ENCODE results near the gene CTRL.
"Not testable (repeated sequence)": the region's sequence is repeated elsewhere in the genome, so short reads cannot be mapped to it uniquely, and the experiment has no call there.

The CTRL gene

DNA sequence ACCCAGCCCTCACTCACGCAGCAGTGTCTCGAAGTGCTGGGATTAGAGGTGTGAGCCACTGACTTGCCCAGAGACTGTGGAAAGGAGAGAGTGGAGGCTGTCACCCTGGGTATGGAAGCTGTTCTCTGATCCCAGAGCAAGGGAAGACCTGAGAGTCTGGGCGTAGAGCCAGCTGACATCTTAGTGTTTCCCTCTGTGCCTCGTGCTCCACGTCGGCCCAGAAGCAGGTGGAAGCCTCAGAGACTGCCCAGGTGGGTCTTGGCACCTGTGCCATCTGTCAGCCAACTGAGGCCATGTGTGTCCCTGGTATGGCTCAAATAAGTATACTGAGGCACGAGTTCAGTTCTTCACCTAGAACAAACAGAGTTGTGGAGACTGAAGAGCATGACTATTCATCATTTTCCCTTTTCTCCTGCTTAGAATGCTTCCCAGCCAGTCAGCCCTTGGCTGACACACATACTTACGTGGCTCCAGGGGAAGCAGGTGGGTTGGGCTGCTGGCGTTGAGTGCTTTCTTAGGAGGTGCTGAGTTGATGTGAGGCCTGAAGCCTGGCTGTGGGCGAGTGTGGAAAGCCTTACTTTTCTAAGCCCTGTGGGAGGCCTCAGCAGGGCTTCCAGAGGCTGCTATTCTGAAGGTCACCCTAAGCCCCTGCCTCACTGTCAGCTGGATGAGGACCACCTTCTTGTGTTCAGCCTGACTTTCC lies 8.1 kb downstream of the CTRL start:
- DNase-seq: no peak

DNA sequence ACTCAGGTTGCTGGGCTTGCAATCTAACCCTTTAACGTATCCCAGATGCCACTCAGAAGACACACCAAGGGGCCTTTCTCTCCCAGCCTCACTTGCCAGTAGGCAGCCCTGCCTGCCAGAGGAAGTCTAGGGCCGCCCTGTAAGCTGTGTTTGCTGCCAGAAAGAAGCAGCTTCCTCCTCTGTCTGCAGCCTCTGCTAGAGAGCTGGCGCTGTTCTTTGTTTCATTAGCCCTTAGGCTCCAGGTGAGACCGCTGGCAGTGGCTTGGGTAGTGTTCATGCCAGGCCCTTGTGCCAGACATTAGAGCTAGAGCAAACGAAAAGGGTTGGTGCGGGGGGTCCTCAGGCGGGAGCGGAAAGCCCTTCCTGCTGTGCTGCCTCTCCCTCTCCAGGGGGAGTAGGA lies 8.9 kb downstream of the CTRL start:
- no peak for DNase-seq

DNA sequence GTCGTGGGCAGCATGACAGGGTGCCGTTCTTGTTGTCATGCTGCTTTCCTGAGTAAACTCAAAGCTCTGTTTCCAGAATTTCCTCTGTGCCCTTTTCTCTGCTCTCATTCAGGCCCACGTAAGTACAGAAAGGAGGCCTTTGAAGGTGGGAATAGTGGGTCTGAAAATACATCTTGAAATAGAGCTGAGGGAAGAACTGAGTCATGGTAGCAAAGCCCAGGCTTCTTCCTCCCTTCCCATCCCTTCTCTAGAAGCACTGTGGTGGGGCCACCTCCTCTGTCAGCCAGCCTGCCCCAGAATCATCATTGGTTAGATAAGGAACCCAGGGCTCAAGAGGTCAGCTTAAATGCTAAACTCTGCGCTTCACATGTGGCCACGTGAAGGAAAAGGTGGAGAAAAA lies 9.4 kb downstream of the CTRL start:
- no peak for DNase-seq

DNA sequence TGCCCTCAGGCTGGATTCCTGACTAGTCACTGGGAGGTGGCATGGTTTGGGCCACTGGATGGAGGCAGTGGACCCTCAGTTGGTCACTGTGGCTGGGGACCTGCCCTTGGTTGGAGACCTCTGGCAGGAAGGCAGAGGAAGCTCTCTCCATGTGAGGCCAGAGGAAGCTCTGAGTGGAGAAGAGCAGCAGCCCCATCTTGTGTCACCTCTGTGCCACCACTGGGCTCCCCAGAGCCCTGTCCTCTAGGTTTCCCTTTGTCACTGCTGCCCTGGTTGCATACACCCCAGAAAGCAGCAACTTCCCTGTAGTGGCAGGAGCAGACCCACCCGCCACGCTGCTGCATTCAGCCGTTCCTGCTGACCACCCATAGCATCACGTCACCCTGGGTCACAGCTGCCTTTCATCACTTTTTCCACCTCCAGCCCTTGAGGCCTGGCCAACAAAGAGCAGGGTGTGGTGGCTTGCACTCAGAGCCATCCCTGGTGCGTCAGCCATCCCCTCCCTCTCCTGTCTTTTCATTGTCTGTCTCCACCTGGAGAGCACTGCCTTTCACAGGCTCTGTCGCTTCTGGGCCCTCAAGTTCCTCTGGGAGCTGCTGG lies 11.9 kb downstream of the CTRL start:
- no peak for DNase-seq

DNA sequence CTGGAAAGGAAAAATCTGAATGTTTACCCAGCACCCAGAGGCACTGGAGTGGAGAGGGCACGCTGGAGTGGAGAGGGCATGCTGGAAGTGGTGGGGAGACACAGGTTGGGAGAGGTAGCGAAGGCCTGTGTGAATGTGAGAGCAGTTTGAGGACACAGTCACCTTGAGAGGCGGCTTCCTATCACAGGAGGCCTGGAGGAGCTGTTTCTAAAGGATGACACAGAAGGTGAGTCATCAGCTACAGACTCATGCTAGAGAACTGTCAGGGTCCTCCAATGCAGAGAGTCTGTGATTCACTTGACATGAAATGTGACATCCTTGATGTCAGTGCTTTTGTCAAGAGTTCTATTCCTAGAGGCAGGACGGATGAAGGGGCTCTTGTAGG lies 13.8 kb downstream of the CTRL start:
- no peak for DNase-seq

DNA sequence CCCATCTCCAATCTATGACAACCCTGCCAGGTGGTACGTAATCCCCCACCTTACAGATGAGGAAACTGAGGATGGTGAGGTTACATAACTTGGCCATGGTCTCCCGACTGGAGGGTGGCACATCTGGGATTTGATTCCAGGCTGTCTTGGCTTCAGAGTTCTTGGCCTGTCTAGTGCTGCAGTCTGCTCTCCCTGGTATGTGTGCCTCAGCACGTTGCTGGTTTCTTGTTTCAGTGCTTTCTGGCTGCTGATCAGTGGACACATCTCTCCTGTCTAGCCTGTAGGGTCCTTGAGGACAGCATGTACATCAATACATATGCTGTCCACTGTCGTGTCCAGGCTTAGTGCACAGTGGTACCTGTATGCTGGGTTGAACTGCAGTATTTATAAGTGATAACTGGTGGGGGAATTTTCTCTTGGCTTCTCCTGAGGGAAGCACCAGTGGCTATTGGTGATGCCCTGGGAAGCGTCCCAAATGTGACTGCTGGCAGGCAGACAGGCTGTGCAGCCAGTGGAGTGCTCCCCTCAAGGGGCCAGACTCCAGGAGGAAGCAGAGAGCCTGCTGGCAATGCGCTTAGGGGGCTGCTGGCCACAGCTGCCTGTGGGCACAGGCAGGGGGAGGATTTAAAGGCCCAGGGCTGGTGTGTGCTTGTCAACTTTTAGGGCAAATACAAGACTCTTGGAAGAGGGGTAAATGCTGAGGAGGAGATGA lies 14.4 kb downstream of the CTRL start:
- DNase-seq: no peak

DNA sequence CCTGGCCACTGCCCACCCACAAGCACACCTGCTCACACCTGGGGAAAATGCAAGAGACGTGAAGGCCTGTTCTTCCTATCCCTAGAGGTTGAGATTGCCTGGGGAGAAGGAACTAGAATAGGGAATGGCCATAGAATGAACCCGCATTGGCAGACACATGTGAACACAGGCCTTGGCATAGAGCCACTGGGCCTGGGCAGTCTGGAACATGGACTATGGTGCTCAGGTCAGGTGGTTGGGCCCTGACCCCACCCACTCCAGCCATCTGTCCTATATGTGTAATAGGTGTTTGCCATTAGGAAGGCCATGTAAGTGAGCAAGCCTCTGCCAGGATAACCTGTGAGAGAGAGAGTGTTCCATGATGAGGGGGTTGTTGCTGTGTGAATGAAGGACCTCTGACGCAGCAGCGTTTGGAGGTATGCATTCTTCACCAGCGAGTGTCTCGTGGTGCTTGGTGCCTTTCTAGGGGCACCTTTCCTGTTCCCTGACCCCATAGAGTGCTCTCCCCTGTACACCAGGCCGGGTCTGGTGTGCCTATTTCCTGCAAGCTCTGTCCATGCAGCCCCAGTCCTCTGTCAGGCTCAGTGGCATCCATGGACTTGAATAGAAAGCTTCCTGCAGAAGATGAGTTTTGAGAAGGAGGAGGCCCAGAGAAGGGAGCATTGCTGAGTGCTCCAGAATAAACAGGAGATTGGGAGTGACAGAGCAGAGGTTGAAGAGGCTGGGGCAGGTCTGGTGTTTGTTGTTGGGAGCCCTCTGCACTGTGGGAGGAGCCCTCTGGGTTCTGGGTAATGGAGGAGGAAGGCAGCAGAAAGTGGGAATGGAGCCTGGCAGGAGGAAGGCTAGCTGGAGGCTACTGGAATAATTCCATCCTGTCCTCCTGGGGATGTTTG lies 15.6 kb downstream of the CTRL start:
- DNase-seq: no peak

DNA sequence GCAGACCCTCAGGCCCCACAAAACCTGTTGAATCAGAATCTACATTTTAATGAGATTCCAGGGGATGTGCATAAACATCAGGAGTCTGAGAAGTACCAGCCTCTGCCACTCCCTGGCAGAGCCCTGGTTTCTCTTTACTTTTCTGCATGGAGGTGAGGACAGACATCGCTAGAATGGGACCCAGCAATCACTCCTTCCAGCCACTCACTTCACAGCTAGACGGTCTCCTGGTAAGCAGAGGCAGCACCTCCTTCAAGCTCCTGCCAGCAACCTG lies 16.2 kb downstream of the CTRL start:
- not testable (repeated sequence) for DNase-seq

DNA sequence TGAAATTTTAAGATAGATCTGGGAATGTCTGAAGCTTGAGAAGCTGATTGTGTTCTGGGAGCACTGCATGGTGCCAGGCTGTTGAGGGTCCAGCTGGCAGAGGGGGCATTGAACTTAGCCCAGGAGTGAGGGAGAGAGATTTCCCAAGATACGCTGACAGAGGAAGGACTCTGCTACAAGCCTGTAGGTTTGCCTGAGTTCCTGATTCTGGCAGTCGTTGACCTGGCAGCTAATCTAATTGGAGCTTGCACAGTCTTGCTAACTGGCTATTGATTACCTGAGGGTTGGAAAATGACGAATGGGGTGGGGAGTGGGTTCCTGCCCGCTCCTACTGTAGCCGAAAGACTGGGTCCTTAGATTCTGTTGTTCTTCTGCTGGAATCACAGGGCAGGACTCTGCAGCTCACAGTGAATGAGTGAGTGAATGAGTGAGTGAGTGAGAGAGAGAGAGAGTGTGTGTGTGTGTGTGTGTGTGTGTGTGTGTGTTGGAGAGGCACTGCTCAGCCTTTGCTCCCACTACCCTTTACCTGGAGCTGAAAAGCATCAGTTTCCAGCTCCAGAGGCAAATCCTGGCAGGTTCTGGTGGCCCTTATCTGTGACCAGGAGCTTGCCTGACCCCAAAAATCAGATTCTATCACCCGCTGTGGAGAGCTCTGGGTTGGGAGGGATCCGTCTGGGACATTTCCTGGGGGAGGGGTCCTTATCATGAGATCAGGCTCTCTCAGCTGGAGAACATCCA lies 16.7 kb downstream of the CTRL start:
- no peak for DNase-seq

DNA sequence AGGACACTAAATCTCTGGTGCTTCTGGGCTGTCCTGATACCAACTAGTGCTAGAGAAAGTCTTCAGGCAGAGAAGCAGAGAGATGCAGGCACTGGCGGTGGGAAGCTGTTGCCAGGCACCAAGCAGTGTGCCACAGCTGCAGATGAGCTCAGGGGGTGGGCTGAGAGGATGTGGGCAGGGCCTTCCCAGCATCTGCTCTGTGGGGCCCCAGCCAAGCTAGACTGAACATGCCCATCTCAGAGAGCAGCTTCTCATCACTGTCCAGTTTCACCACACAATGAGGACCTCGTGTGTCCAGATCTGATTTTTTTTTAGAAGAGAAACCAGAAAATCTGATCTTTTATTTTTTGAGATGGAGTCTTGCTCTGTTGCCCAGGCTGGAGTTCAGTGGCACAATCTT lies 21.5 kb downstream of the CTRL start:
- no peak for DNase-seq

DNA sequence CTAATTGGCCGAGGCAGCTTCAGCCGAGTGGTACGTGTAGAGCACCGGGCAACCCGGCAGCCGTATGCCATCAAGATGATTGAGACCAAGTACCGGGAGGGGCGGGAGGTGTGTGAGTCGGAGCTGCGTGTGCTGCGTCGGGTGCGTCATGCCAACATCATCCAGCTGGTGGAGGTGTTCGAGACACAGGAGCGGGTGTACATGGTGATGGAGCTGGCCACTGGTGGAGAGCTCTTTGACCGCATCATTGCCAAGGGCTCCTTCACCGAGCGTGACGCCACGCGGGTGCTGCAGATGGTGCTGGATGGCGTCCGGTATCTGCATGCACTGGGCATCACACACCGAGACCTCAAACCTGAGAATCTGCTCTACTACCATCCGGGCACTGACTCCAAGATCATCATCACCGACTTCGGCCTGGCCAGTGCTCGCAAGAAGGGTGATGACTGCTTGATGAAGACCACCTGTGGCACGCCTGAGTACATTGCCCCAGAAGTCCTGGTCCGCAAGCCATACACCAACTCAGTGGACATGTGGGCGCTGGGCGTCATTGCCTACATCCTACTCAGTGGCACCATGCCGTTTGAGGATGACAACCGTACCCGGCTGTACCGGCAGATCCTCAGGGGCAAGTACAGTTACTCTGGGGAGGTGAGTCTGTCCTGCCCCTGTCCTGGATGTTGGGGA lies 22.5 kb downstream of the CTRL start:
- no peak for DNase-seq

DNA sequence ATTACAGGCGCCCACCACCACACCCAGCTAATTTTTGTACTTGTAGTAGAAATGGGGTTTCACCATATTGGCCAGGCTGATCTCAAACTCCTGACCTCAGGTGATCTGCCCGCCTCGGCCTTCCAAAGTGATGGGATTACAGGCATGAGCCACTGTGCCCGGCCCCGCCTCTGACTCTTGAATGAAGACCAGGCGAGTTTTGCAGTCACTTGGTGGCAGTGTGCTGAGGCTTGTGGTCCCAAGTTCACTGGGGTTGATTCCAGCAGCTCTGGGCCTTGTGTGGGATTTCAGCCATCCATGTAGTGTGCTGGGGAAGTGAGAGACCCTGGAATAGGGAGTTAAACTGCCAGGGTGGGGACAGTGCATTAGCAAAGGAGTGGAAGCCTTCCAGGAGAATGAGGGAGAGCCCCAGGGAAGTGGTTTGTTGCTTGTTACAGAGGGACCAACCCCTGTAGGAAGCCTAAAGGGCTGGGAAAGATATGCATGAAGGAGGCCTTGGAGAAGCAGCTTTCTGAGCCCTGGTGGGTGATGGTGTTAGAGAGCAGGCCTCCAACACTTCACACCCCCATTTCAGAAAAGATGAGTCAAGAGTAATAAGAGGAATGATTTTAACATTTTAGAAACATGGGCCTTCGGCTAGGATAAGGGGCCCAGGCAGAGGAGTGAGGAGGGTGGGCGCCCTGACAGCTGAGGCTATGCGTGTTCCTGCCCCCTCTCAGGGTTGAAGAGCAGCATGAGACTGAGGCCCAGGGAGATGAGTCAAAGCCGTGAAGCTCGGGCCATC lies 24.1 kb downstream of the CTRL start:
- DNase-seq: no peak

DNA sequence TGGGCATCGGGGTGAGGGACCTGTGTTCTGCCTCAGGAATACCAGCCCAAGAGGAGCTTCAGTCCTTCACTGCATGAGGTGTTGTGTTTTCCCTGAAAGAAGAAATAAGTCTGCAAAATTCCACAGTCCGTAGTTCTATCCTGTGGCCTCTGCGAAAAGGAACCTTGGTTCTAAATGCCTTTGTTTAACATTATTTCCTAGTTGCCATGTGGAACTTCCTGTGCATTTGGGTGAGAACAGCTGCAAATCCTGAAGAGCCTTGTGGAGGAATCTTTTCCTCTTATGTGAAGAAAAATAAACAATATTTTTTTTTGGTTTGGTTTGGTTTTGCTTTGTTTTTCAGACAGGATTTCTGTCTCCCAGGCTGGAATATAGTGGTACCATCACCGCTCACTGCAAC lies 28.8 kb downstream of the CTRL start:
- DNase-seq: no peak

DNA sequence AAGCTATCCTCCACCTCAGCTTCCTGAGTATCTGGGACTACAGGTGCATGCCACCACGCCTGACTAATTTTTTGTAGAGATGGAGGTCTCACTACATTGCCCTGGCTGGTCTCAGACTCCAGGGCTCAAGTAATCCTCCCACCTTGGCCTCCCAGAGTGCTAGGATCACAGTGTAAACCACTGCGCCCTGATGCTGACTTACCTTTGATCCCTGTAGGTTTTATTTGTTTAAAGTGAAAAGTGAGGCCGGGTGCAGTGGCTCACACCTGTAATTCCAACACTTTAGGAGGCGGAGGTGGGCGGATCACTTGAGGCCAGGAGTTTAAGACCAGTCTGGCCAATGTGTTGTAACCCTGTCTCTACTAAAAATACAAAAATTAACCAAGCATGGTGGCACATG lies 29.9 kb downstream of the CTRL start:
- DNase-seq: no peak

DNA sequence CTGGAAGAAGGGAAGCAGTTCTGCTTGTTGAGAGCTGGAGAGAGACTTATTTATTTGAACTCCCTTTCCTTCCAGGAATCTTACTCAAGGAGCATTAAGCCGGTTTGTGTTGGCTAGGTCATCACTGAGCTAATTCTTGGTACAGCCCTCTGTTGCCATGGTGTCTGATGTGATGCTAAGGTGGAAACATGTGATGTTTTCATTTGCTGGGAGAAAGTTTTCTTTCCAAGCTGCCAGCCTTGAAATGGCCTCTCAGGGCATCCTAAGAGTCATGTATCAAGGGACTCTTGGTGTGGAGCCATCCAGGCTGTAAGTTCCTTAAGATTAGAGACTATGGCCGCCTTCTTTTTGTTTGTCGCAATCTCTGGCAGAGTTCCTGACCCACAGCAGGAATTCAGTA lies 34.4 kb downstream of the CTRL start:
- DNase-seq: no peak

DNA sequence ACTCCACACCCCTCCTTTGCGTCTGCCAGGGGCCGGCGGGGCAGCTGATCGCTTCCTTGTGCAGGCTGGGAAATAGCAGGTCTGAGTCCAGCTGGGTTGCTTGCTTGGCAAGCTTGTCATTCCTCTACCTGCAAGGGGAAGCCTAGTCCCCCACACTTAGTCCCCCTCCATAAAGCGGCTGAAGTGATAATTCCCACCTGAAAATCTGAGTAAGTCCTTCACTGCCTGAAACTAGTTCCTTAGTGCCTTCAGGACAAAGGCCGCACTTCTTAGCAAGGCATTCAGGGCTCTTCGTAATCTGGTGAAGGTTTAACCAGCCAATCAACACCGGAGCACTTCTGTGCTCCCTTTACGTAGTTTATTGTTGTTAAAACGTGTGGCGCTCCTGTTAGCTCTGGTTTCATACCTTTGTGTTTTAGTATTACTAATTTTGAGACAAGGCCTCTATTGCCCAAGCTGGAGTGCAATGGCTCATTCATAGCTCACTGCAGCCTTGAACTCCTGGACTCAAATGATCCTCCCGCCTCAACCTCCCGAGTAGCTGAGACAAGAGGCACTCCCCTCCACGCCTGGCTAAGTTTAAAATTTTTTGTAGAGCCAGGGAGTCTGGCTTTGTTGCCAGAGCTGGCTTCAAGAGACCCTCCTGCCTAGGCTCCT lies 37.8 kb downstream of the CTRL start:
- DNase-seq: no peak

DNA sequence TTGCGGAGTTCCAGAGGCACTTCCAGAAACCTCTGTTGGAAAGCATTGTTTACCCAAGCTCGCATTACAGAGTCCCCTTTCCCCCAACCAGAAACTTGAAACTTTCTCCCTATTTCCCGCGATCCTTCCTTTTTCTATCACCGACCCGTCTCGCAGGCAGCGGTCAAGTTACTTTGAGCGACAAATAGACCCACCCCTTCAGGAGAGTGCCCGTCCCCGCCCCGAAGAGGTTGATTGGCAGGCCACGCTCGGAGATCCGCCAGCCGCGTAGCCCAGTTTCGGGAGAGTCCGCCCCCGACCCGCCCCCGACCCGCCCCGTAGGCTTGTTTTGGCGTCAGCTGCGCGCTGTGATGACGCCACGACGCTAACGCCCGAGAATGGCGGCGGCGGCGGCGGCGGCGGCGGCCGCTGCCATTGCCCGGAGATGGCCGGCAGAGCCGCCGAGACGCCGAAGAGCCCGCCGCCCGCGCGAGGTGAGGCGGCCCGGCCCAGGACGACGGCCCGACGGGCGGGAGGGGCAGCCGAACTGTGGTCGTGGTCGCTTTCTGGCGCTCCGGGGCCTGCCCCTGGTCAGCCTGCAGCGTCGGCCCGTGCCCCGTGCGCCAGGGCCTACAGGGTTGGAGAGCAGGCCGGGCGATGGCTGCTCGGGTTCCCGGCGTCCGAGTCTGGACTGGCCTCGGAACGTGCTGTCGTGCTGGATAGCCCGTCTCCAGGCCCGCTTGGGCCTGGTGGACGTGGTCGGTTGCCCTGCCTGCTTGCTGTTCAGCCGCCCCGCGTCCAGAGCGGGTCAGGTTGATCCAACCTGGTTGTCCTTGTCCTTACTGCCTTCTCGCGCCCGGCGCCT lies 38.5 kb downstream of the CTRL start, which contains the start of gene PSKH1:
PSKH1 (plus strand) TSS at position 356 of the 844 bp plus-strand sequence. CDS start 15,496 bp downstream, outside the sequence.
- DNase-seq: peak; percentile 93

DNA sequence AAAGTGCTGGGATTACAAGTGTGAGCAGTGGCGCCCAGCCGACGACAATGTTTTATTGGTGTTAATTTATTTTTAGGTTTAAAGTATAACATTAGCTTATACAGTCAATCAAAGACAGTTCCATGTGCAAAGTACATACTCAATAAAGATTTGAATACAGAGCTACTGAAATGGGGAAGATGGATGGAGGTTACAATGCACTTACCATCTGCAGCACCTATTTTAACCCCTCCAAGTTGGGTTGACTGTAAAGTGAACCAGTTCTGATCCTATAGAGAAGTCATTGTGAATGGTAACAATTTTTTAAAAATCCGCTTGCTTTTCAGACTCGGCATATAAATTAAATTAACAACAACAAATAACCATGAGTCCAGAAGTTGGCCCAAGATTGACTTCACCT lies 39.3 kb downstream of the CTRL start:
- no peak for DNase-seq

DNA sequence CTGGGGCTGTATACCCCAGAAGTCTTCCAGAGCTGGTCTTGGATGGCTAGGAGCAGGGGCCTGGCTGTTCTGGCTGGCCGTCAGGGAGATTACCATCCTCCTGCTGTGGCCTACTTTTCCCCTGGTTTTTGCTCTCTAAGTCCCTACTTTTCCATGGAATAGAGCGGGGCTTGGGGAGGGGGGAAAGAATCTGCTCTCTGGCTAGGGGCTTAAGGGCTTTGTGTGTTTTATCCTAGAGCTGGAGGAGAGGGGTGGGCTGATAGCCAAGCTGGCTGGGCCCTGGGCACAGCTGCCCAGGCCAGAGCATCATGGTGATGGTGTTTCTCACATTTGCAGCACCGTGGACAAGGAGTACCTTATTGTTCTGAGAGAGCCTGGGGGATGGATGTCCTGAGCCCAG lies 43.3 kb downstream of the CTRL start:
- no peak for DNase-seq

DNA sequence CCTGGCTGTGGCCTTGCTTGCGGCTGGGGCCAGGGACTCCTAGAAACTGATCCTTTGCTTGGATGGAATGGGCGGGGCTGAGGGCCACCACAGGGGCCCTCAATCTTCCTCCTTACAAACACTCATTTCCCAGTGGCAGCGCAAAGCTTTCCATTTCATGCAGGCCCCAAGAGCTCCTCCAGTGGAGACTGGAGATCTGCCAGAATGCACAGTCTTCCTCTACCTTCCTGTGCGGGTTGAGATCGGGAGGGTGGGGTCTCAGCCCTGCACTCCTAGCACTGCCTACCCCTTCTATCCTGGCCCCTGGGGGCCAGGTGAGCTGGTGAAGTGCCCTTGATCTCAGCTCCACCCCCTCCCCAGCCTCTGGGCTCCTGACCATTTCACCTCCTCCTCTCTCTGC lies 45.3 kb downstream of the CTRL start:
- DNase-seq: no peak

All from effector CD4-positive, alpha-beta T cell (primary cell).